GM18870 (cell line): ENCODE measurements around the gene SMPX.

ENCODE experiments used
- ATAC-seq: cut with Tn5 transposase; IDR thresholded peaks from one replicate; pipeline ENCODE4 v1.9.1; 2021; ENCODE audit warnings: moderate library complexity; ENCODE audit not compliant: unreplicated experiment

Gene SMPX

GRCh38 chrX:21658746-21659145 is 99.2 kb downstream of the SMPX start:
- no peak for ATAC-seq

- no peak for ATAC-seq
Measured at GRCh38 chrX:21658152-21658737, 99.7 kb downstream of the SMPX start, which contains the start of gene KLHL34. TSS of gene KLHL34 (minus strand) at chrX:21658330. CDS start at chrX:21657788, 542 bp downstream.

GRCh38 chrX:21657318-21658151 is 100.4 kb downstream of the SMPX start:
- no peak for ATAC-seq

GRCh38 chrX:21656587-21657317 is 101.2 kb downstream of the SMPX start:
- no peak for ATAC-seq
